Erythroblast (primary cell): ENCODE results near the gene GBE1.

ENCODE experiments used
- GATA1 ChIP-seq: IDR thresholded peaks from 2 replicates; pipeline ENCODE4 v1.6.1; 2011; ENCODE audit warnings: low read depth, mild to moderate bottlenecking, control low read depth, low read length, moderate library complexity
- POLR2A ChIP-seq: IDR thresholded peaks from 2 replicates; pipeline ENCODE4 v1.6.1; 2011; ENCODE audit warnings: mild to moderate bottlenecking, low read length

DNA sequence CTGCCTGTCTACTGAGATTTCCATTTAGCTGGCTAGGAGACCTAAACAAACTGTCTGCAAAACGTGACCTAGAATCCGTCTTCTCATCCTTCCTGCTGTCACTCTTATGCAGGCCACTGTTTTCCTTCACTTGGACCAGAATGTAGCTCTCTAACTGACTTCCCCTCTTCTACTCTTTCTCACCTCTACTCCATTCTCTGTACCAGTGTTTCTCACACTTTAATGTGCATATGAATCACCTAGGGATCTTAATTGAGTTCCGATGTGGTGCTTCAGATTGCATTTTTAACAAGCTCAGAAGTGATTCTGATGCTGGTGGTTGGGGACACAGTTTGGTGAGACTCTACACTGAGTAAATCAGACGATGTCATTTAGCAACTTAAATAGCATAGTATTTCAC, 1.6 kb upstream of the GBE1 start:
- TF ChIP-seq POLR2A, result no peak
- no peak for TF ChIP-seq GATA1
